GM18499 (cell line): ENCODE results near the gene DAG1.

Experiments used
- ATAC-seq: cut with Tn5 transposase; IDR thresholded peaks from one replicate; pipeline ENCODE4 v1.9.1; 2021; ENCODE audit warnings: moderate number of reproducible peaks; ENCODE audit not compliant: insufficient read depth, unreplicated experiment

Gene DAG1

GRCh38 chr3:49512781-49513355, 42.8 kb downstream of the DAG1 start:
- no peak for ATAC-seq

DNA sequence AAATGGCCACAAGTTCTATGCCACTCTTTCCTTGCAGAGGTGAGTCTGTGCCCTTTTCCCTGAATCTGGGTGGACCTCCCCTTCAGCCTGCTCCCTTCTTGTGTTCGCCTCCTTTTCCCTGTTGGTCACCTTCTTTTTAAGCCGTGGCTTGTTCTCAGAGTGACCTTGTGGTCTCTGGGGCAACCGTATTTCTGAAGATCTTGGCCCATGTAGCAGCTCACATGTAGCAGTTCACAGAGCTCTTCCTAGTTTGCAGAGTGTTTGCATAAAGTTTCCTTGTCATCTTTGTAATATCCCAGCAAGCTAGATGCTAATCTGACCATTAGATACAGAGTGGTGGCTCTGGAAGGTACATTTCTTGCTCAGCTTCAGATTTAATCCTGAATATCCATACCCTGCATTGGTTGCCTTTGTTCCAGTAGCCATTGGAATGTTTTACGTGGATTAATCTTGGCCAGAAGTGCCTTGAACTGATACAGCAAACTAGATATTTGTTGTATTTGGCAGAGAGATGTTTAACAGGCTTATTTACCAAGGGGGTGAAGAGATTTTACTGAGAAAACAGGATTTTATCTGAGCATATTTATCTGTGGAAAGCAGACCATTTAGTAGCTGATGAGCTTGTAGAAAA, 43.5 kb downstream of the DAG1 start:
- ATAC-seq, result no peak

GRCh38 chr3:49518016-49518415, 47.9 kb downstream of the DAG1 start:
- ATAC-seq, result no peak

DNA sequence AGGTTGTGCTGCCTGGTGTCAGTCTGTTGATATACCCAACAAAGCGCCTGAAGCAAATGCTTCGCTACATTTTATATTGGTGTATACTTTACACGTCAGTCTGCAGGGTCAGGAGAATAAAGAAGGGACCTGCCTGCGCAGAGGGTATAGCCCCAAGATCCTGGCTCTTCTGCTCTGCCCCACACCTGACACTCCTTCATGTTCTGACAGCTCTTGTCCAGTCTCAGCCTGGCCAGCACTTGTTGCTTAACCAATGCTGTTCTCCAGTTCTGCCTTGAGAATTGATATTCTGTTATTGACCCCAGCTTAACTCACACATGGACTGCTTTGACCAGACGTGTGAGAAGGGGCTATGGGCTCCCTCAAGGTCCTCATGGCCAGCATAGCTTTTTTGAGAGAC, 48.4 kb downstream of the DAG1 start:
- no peak for ATAC-seq

GRCh38 chr3:49519296-49519695, 49.2 kb downstream of the DAG1 start:
- ATAC-seq, result no peak

GRCh38 chr3:49519916-49520385, 49.9 kb downstream of the DAG1 start:
- no peak for ATAC-seq

DNA sequence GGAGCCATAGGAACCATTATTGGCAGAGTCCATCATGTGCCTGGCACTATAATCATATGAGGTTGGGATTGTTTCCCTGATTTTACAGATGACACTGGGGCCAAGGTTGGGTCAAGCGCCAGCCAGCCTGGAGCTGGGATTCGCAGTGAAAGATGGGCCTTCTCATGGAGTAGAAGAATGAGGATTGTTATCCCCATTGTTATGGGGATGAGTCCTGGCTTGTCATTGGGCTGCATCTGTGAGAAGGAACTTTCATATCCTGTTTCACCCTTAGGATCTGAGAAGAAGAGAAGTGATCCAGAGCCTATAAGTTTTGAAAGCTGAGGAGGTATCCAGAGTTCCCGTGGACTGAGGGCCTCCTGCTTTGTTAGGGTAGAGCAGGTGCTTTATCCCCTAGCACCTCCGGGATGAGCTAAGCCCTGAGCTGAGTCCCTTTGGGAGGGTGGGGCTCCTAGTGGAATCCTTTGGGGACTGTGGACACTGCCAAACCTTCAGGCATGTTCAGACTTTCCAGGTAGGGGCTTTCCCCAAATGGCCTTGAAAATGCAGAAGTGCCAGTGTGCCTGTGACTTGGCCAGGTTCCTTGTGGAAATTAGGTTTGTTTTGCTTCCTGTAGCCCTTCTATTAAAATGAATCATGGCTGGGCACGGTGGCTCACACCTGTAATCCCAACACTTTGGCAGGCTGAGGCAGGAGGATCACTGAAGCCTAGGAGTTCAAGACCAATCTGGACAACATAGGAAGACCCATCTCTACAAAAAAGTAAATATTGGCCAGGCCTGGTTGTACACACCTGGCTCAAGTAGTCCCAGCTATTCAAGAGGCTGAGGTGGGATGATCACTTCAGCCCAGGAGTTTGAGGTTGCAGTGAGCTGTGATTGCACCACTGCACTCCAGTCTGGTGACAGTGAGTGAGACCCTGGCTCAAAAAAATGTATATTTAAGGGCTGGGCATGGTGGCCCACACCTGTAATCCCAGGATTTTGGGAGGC, 54.0 kb downstream of the DAG1 start:
- no peak for ATAC-seq

DNA sequence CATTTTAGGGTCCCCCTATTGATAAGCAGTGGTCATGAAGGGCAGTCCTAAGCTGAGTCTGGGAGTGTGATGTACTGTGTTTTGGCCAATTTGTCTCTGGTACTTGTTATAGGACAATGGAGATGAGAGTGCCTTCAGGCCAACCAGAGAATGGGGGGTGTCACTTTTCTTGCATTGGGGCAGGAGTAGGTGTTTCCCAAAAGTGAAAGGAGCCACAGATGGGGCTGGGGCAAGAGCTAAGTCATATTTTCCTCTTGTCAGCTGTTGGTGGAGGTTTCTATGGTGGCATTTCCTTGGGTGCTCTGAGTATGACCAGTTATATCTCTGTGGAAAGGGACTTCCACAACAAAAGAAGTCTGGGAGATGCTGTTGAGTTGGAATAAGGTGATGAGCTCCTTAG, 59.5 kb downstream of the DAG1 start:
- no peak for ATAC-seq

DNA sequence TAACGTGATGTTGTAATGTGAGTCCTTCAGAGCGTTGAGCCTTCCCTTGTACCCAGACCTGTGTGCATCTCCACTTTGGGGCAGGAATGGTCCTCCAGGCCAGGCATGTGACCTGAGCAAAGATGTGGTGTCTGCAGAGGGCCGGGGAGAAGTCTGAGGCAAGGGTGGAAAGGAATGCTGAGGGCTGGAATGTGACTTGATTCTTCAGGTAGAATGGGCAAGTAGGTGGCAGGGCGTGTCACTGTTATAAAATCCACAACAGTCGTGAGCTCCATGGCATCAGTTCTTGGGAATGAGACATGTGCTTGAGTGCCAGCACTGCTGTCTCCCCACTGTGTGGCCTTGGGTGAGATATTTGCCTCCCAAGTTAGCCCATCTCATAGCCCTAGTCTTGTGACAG, 60.2 kb downstream of the DAG1 start:
- ATAC-seq, result no peak

DNA sequence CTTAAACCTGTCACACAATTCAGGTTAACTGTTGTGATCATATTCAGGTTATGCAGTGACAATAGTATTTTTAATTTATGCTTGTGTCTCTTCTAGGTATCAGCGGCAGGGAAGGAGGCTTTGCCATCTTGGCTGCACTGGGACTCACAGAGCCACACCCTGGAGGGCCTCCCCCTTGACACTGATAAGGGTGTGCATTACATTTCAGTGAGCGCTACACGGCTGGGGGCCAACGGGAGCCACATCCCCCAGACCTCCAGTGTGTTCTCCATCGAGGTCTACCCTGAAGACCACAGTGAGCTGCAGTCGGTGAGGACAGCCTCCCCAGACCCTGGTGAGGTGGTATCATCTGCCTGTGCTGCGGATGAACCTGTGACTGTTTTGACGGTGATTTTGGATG, 60.6 kb downstream of the DAG1 start:
- no peak for ATAC-seq

DNA sequence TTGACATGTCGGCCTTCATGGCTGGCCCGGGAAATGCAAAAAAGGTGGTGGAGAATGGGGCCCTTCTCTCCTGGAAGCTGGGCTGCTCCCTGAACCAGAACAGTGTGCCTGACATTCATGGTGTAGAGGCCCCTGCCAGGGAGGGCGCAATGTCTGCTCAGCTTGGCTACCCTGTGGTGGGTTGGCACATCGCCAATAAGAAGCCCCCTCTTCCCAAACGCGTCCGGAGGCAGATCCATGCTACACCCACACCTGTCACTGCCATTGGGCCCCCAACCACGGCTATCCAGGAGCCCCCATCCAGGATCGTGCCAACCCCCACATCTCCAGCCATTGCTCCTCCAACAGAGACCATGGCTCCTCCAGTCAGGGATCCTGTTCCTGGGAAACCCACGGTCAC, 61.2 kb downstream of the DAG1 start:
- ATAC-seq, result no peak

GRCh38 chr3:49531715-49532114, 61.6 kb downstream of the DAG1 start:
- no peak for ATAC-seq

- ATAC-seq, result no peak
Measured at GRCh38 chr3:49533031-49533430, 63.0 kb downstream of the DAG1 start.

GRCh38 chr3:49533786-49534519, 63.9 kb downstream of the DAG1 start:
- ATAC-seq, result no peak

DNA sequence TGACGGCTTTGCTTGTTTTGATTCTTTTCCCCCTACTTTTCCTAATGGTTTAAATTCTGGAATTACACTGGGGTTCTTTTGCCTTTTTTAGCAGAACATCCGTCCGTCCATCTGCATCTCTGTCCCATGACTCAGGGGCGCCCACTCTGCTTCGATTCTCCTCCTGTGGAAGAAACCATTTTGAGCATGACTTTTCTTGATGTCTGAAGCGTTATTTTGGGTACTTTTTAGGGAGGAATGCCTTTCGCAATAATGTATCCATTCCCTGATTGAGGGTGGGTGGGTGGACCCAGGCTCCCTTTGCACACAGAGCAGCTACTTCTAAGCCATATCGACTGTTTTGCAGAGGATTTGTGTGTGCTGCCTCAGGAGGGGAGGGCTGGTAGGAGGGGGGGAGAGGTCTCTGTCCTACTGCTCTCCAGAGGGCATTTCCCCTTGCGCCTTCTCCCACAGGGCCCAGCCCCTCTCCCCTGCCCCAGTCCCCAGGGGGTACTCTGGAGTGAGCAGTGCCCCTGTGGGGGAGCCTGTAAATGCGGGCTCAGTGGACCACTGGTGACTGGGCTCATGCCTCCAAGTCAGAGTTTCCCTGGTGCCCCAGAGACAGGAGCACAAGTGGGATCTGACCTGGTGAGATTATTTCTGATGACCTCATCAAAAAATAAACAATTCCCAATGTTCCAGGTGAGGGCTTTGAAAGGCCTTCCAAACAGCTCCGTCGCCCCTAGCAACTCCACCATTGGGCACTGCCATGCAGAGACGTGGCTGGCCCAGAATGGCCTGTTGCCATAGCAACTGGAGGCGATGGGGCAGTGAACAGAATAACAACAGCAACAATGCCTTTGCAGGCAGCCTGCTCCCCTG, 64.7 kb downstream of the DAG1 start:
- no peak for ATAC-seq

GRCh38 chr3:49535971-49536874, 66.2 kb downstream of the DAG1 start:
- ATAC-seq, result no peak

DNA sequence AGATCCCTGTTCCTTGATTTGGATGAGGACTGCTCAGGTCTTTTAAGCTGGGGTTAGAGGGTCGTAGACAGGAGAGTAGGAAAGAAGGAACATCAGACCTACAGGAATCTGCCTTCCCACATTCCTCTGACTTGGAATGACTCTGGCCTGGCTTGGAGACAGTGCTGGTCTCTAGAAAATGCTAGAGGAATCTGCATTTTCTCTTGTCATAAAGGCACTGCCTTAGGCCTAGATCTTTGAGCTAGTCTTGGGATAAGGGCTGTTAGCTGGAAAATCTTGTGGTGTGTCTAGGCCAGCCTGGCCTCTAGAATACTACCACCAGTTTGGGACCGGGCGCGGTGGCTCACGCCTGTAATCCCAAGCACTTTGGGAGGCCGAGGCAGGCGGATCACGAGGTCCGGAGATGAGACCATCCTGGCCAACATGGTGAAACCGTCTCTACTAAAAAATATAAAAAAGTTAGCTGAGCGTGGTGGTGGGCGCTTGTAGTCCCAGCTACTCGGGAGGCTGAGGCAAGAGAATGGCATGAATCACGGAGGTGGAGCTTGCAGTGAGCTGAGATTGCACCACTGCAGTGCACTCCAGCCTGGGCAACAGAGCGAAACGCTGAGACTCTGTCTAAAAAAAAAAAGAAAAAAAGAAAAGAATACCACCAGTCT, 66.9 kb downstream of the DAG1 start:
- ATAC-seq, result no peak
